CD4-positive, alpha-beta T cell (primary cell): ENCODE results near the gene VAT1L. TPM values are rescaled to one million over a fixed set of nuclear protein-coding genes. Genes with fewer than 3 reads are reported as not detected.

Experiments
- ATAC-seq: fragments of 200-7000 bp; cut with Tn5 transposase; one replicate; pipeline ENCODE4 v1.10.0; 2022; ENCODE audit warnings: mild to moderate bottlenecking; ENCODE audit not compliant: poor library complexity
- CTCF ChIA-PET: fragments of 350-600 bp; sonication (Branson Sonifier 250); formaldehyde crosslinking; loops from one replicate; lab custom pipeline; 2021; ENCODE audit warnings: antibody characterized with exemption, inconsistent platforms; lab: Charles Lee
- POLR2A ChIA-PET: fragments of 350-600 bp; sonication (Branson Sonifier 250); formaldehyde crosslinking; loops from one replicate; lab custom pipeline; 2021; ENCODE audit warnings: antibody characterized with exemption, inconsistent platforms; lab: Charles Lee
- DNase-seq, 14 experiments: peaks; one replicate each; pipeline ENCODE4 v3.0.0-alpha.2; 2013 to 2020; ENCODE audit warnings: mixed read lengths in 2 of 14
- H3K27ac ChIP-seq, 2 donors: one replicate each; pipeline versions ENCODE4 v1.5.1 to v1.7.0; 2013; ENCODE audit warnings: low read length in 2 of 2, low read depth in 1 of 2, mild to moderate bottlenecking in 1 of 2
- H3K27me3 ChIP-seq, 2 experiments: 1 replicate in 1 of 2; 2 replicates in 1 of 2; pipeline versions ENCODE4 v1.6.1 to v1.7.0; 2013; ENCODE audit warnings: low read length in 2 of 2, control low read depth in 1 of 2, mild to moderate bottlenecking in 1 of 2, moderate library complexity in 1 of 2; ENCODE audit not compliant: insufficient read depth in 2 of 2, control insufficient read depth in 1 of 2
- H3K36me3 ChIP-seq: one replicate; pipeline ENCODE4 v1.6.1; 2013; ENCODE audit warnings: low read length, control low read depth; ENCODE audit not compliant: insufficient read depth
- H3K4me1 ChIP-seq: one replicate; pipeline ENCODE4 v1.6.1; 2013; ENCODE audit warnings: low read length, control low read depth; ENCODE audit not compliant: insufficient read depth
- H3K4me3 ChIP-seq: one replicate; pipeline ENCODE4 v1.5.1; 2013; ENCODE audit warnings: mild to moderate bottlenecking, low read length, moderate library complexity
- H3K9me3 ChIP-seq, 2 experiments: 1 replicate in 1 of 2; 2 replicates in 1 of 2; pipeline versions ENCODE4 v1.6.1 to v1.7.0; 2013; ENCODE audit warnings: low read length in 2 of 2, mild to moderate bottlenecking in 2 of 2, control low read depth in 1 of 2, moderate library complexity in 1 of 2; ENCODE audit not compliant: control insufficient read depth in 1 of 2, insufficient read depth in 1 of 2
- H3K27ac Mint-ChIP-seq: one replicate; pipeline ENCODE4 v1.8.0; 2020; ENCODE audit warnings: mixed read lengths
- H3K27me3 Mint-ChIP-seq: one replicate; pipeline ENCODE4 v1.8.0; 2021; ENCODE audit warnings: mixed read lengths
- H3K36me3 Mint-ChIP-seq: one replicate; pipeline ENCODE4 v1.8.0; 2021; ENCODE audit warnings: low read depth, mixed read lengths
- H3K4me1 Mint-ChIP-seq: one replicate; pipeline ENCODE4 v1.8.0; 2021; ENCODE audit warnings: low read depth, mixed read lengths
- H3K4me3 Mint-ChIP-seq: one replicate; pipeline ENCODE4 v1.8.0; 2020; ENCODE audit warnings: mild to moderate bottlenecking, mixed read lengths
- H3K9me3 Mint-ChIP-seq: one replicate; pipeline ENCODE4 v1.8.0; 2020; ENCODE audit warnings: mixed read lengths
- intact Hi-C, 2 experiments: fragments of 100-400 bp; cut with DNase I in 1 of 2; cut with micrococcal nuclease in 1 of 2; formaldehyde crosslinking; loops; one replicate each; pipeline versions ENCODE4 v1.15.1 to v1.9.0; 2023 to 2025; cut with DNase I, micrococcal nuclease
- total RNA-seq, 174 experiments: library from RNA in 2 of 174; stranded (reverse) in 2 of 174; gene quantifications; one replicate each; pipeline ENCODE4 v1.2.3 and lab custom pipeline; 2021 to 2026
- TF ChIP-seq, protein P1 (sequence below): fragments of 200-600 bp; IDR thresholded peaks from one replicate; pipeline ENCODE4 v1.8.0; 2022; ENCODE audit warnings: antibody characterized with exemption, mild to moderate bottlenecking

Gene VAT1L
- total RNA-seq, 2 experiments from 2014 or later = not detected

DNA sequence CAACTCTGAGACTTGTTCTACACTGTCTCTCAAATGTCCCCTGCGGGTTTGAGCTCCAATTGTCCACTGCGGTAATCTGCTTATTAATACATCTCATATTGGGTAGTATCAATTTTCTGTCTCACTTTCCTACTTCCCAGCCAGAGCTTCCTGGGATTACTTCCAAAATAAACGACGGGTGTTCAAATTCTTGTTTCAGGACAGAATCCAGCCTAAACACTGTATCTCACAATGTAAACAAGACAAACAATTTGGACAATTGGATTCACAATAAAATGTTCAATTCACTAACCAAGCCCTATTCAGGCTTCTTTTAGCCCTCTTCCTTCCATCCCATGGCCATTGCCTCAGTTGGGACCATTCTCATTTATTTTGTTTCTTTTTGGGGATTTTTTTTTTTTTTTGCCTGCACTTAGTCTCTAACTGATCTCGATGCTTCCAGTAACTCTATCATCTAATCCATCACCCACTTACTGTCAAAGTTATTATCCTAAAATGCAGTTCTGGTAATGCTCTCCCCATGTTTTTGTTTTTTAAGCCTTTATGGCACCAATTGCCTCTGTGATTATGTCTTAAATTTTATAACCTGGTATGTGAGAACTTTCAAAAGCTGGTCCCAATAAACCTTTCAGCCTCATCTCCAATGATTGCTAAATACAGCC lies 2.0 kb upstream of the VAT1L start:
- no peak overlapping the region for H3K4me3 ChIP-seq
- Mint-ChIP-seq H3K4me3 (no peak overlapping the region), H3K27ac (no peak overlapping the region), H3K4me1 (no peaks in the 10 kb centered on the region), H3K27me3 (peaks cover 63% of the 10 kb centered on the region), H3K9me3 (no peaks in the 10 kb centered on the region), H3K36me3 (no peaks in the 10 kb centered on the region)
- no peaks in the 10 kb centered on the region for H3K36me3 ChIP-seq
- DNase-seq (no peak), ATAC-seq (no peak)
- peaks cover 36 to 54% of the 10 kb centered on the region in 2 experiments for H3K27me3 ChIP-seq
- TF ChIP-seq, protein P1, sequence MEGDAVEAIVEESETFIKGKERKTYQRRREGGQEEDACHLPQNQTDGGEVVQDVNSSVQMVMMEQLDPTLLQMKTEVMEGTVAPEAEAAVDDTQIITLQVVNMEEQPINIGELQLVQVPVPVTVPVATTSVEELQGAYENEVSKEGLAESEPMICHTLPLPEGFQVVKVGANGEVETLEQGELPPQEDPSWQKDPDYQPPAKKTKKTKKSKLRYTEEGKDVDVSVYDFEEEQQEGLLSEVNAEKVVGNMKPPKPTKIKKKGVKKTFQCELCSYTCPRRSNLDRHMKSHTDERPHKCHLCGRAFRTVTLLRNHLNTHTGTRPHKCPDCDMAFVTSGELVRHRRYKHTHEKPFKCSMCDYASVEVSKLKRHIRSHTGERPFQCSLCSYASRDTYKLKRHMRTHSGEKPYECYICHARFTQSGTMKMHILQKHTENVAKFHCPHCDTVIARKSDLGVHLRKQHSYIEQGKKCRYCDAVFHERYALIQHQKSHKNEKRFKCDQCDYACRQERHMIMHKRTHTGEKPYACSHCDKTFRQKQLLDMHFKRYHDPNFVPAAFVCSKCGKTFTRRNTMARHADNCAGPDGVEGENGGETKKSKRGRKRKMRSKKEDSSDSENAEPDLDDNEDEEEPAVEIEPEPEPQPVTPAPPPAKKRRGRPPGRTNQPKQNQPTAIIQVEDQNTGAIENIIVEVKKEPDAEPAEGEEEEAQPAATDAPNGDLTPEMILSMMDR = no peak
- CTCF ChIA-PET = no interaction called here
- no peak overlapping the region for H3K27ac ChIP-seq
- POLR2A ChIA-PET = no interaction called here
- peaks cover 0 to 7% of the 10 kb centered on the region in 2 experiments for H3K9me3 ChIP-seq
- intact Hi-C loops = no loop called here
- peaks cover 14% of the 10 kb centered on the region for H3K4me1 ChIP-seq

GRCh38 chr16:77787452-77787851 lies 912 bp upstream of the VAT1L start:
- no peaks in the 10 kb centered on the region for H3K4me1 Mint-ChIP-seq
- H3K4me3 ChIP-seq = no peak overlapping the region
- no peaks in the 10 kb centered on the region for H3K9me3 Mint-ChIP-seq
- peaks cover 14% of the 10 kb centered on the region for H3K4me1 ChIP-seq
- no peak overlapping the region for H3K27ac Mint-ChIP-seq
- H3K4me3 Mint-ChIP-seq = no peak overlapping the region
- CTCF ChIA-PET = no interaction called here
- H3K27ac ChIP-seq = no peak overlapping the region
- H3K36me3 Mint-ChIP-seq = no peaks in the 10 kb centered on the region
- TF ChIP-seq, protein P1 = no peak
- H3K27me3 ChIP-seq = peaks cover 41 to 60% of the 10 kb centered on the region in 2 experiments
- H3K36me3 ChIP-seq = no peaks in the 10 kb centered on the region
- ATAC-seq = no peak
- DNase-seq = no peak
- peaks cover 0 to 7% of the 10 kb centered on the region in 2 experiments for H3K9me3 ChIP-seq
- intact Hi-C loops = no loop called here
- peaks cover 75% of the 10 kb centered on the region for H3K27me3 Mint-ChIP-seq
- POLR2A ChIA-PET = no interaction called here

DNA sequence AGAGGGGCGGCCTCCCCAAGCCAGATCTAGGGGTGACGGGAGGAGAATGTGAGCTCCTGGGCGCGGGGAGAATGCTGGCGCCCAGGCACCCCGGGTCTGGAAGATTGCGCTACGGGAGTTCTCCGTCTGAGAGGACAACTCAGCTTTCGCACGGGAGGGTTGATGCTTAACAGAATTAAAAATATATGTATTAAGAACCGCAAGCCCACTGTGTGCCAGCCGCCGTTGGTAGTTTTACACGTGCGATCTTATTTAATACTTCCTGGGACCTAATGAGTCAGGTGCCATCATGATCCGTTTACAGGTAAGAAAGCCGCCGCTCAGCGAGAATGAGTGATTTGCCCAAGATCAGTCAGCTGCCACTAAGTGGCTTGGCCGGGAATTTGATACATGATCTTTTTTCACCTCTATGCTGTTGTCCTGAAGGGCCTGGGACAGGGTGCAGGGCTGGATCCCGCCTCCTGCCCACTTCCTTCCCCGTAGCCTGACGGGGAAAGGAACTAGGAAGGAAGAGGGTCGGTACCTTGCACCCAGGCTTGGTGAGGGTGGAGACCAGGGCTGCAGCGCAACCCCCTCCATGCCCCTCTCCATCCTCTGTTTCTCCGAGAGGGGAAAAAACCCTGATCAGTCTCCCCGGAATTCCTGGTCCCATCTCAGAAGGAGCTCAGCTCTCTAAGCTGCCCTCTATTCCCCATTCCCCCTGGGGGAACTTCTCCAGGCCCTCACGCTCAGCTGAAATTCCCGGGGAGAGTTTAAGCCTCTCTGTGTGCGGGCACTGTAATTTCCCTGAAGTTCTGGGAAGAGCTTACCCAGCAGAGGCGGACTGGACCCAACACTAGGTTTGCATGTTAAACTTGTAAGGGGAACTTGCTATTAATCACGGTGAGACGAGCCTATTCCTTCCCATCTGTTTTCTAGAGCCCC lies 983 bp downstream of the VAT1L start:
- POLR2A ChIA-PET = no interaction called here
- intact Hi-C loops = no loop called here
- H3K4me3 ChIP-seq = no peak overlapping the region
- H3K36me3 Mint-ChIP-seq = no peaks in the 10 kb centered on the region
- DNase-seq = no peak
- no peak for ATAC-seq
- TF ChIP-seq, protein P1 = no peak
- H3K27me3 ChIP-seq = peaks cover 45 to 64% of the 10 kb centered on the region in 2 experiments
- peaks cover 0 to 7% of the 10 kb centered on the region in 2 experiments for H3K9me3 ChIP-seq
- H3K27me3 Mint-ChIP-seq = peaks cover 83% of the 10 kb centered on the region
- H3K4me3 Mint-ChIP-seq = no peak overlapping the region
- H3K4me1 Mint-ChIP-seq = no peaks in the 10 kb centered on the region
- no peak overlapping the region for H3K27ac ChIP-seq
- peaks cover 14% of the 10 kb centered on the region for H3K4me1 ChIP-seq
- CTCF ChIA-PET = no interaction called here
- H3K9me3 Mint-ChIP-seq = no peaks in the 10 kb centered on the region
- no peak overlapping the region for H3K27ac Mint-ChIP-seq
- H3K36me3 ChIP-seq = no peaks in the 10 kb centered on the region
